Measurements from ENCODE around the gene MEGF6. TPM values are rescaled to one million over a fixed set of nuclear protein-coding genes. Genes with fewer than 3 reads are reported as not detected.

MEGF6 gene
- total and polyA plus RNA-seq, 2 of the 8 experiments (the other 6 are each of a cell fraction or from before 2014, with no cell fraction given): 4.1 to 14.8 TPM

GRCh38 chr1:3600354-3600753, 11.0 kb downstream of the MEGF6 start (continued):
- TF ChIP-seq, protein P1, sequence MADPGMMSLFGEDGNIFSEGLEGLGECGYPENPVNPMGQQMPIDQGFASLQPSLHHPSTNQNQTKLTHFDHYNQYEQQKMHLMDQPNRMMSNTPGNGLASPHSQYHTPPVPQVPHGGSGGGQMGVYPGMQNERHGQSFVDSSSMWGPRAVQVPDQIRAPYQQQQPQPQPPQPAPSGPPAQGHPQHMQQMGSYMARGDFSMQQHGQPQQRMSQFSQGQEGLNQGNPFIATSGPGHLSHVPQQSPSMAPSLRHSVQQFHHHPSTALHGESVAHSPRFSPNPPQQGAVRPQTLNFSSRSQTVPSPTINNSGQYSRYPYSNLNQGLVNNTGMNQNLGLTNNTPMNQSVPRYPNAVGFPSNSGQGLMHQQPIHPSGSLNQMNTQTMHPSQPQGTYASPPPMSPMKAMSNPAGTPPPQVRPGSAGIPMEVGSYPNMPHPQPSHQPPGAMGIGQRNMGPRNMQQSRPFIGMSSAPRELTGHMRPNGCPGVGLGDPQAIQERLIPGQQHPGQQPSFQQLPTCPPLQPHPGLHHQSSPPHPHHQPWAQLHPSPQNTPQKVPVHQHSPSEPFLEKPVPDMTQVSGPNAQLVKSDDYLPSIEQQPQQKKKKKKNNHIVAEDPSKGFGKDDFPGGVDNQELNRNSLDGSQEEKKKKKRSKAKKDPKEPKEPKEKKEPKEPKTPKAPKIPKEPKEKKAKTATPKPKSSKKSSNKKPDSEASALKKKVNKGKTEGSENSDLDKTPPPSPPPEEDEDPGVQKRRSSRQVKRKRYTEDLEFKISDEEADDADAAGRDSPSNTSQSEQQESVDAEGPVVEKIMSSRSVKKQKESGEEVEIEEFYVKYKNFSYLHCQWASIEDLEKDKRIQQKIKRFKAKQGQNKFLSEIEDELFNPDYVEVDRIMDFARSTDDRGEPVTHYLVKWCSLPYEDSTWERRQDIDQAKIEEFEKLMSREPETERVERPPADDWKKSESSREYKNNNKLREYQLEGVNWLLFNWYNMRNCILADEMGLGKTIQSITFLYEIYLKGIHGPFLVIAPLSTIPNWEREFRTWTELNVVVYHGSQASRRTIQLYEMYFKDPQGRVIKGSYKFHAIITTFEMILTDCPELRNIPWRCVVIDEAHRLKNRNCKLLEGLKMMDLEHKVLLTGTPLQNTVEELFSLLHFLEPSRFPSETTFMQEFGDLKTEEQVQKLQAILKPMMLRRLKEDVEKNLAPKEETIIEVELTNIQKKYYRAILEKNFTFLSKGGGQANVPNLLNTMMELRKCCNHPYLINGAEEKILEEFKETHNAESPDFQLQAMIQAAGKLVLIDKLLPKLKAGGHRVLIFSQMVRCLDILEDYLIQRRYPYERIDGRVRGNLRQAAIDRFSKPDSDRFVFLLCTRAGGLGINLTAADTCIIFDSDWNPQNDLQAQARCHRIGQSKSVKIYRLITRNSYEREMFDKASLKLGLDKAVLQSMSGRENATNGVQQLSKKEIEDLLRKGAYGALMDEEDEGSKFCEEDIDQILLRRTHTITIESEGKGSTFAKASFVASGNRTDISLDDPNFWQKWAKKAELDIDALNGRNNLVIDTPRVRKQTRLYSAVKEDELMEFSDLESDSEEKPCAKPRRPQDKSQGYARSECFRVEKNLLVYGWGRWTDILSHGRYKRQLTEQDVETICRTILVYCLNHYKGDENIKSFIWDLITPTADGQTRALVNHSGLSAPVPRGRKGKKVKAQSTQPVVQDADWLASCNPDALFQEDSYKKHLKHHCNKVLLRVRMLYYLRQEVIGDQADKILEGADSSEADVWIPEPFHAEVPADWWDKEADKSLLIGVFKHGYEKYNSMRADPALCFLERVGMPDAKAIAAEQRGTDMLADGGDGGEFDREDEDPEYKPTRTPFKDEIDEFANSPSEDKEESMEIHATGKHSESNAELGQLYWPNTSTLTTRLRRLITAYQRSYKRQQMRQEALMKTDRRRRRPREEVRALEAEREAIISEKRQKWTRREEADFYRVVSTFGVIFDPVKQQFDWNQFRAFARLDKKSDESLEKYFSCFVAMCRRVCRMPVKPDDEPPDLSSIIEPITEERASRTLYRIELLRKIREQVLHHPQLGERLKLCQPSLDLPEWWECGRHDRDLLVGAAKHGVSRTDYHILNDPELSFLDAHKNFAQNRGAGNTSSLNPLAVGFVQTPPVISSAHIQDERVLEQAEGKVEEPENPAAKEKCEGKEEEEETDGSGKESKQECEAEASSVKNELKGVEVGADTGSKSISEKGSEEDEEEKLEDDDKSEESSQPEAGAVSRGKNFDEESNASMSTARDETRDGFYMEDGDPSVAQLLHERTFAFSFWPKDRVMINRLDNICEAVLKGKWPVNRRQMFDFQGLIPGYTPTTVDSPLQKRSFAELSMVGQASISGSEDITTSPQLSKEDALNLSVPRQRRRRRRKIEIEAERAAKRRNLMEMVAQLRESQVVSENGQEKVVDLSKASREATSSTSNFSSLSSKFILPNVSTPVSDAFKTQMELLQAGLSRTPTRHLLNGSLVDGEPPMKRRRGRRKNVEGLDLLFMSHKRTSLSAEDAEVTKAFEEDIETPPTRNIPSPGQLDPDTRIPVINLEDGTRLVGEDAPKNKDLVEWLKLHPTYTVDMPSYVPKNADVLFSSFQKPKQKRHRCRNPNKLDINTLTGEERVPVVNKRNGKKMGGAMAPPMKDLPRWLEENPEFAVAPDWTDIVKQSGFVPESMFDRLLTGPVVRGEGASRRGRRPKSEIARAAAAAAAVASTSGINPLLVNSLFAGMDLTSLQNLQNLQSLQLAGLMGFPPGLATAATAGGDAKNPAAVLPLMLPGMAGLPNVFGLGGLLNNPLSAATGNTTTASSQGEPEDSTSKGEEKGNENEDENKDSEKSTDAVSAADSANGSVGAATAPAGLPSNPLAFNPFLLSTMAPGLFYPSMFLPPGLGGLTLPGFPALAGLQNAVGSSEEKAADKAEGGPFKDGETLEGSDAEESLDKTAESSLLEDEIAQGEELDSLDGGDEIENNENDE (IDR thresholded peaks at IDR 0.05; ENCODE audit: insufficient replicate concordance, low read length): no peak
- TF ChIP-seq RAD21 (IDR thresholded peaks at IDR 0.05 in 1 of 2, conservative IDR thresholded peaks at IDR 0.05 in 1 of 2; ENCODE audit: low read depth in 2 of 2, low read length in 2 of 2) (no peak), MAFK (IDR thresholded peaks at IDR 0.05; ENCODE audit: low read depth, low read length) (no peak), POU5F1 (IDR thresholded peaks at IDR 0.05; ENCODE audit: low read depth, low read length) (no peak), GTF2F1 (IDR thresholded peaks at IDR 0.05; ENCODE audit: borderline replicate concordance, low read depth, low read length) (no peak), TEAD4 (IDR thresholded peaks at IDR 0.05; ENCODE audit: low read depth, low read length) (no peak)

All from H1 (cell line).